D341Med (cell line): ENCODE measurements around the gene GABBR2.
"Not testable (repeated sequence)": the region's sequence is repeated elsewhere in the genome, so short reads cannot be mapped to it uniquely, and the experiment has no call there.

Source experiments
- DNase-seq: peaks from one replicate; pipeline ENCODE4 v3.0.0; 2012; ENCODE audit warnings: low spot score

The GABBR2 gene

DNA sequence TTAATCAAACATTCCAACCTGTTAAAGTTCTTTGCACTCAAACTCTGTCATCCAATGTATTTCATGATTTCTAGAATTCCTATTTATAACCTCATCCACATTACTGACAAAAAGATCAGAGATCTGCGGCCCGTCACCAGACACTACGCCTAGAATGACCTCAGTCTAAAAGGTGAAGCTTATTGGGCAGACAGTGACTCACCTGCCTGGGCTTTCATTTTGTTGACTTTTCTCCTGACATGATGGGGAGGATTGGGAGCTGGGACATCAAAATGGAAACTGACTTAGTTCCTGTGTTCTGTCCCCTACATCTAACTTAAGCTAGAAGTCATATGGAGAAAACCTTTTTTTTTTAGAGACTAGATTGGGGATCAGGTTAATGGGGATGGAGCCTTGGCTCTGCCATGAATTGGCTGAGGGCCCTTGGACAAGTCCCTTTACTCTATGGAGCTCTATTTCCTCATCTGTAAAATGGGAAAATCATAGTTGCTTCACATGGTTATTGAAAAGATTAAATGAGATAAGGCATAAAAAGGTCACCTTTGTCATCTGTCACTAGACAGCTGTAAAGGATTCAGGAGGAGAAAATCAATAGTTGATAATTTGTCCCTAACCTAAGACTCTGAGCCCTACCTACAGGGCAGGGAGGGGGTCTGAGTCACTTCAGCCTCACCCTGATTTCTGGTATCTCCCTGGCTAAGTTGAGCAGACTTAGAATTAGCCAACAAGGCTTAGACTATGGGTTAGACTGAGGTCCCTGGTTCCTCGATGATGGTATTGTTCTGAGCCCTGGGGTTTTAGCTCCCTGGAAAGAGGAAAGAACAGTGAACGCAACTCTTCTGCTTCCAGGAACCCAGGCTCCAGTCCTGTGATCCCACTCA, 228.5 kb downstream of the GABBR2 start:
- no peak for DNase-seq

DNA sequence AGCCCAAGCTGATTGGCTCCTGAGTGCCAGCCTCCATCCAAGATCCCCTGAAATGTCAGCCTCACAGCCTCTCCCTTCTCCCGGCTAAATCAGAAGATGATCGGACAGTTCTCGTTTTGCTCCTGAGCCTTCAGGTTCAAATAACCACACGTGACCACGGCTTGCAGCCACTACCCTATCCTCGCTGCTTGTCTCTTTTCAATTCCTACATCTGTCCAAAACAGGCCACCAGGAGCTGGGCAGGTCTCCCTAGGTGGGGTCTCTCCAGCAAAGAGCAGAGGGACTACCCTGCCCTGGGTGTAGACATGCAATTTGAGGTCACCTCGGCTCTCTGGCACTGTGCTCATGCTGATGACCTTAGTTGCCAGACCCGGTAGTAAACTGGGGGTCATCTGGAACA, 229.3 kb downstream of the GABBR2 start:
- no peak for DNase-seq

DNA sequence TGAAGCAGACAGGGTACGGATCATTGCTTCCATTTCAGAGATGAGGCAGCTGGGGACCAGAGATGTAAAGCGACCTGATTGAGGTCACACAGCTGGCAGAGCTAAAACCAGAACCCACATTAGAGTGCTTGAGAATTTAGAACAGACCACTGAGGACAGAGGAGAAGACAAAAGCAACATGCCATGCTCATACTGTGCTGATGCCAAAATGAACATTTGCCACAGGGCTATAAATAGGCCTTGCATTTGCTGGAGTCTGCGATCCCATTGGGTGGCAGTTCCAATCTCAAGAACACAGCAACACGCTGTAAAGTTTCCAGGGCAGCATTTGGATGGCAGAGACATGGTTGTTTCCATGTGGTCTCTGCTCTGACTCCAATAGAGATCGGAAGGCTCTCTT, 230.9 kb downstream of the GABBR2 start:
- DNase-seq, result no peak

DNA sequence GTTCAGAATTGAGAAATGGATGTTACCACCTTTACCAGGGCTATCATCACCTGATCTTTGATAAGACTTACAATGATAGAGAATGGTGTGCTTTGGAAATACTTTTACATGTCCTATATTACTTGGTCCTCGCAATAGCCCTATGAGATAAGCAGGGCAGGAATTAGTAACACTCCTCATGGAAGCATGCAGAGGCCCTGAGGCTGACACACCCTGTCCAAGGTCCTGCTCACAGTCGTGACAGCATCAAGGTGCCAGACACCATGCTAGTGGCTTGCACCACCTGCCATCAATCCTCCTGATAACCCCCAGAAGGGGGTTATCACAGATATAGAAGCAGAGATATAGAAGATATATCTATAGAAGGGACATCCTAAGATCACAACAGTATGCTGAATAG, 236.5 kb downstream of the GABBR2 start:
- no peak for DNase-seq

DNA sequence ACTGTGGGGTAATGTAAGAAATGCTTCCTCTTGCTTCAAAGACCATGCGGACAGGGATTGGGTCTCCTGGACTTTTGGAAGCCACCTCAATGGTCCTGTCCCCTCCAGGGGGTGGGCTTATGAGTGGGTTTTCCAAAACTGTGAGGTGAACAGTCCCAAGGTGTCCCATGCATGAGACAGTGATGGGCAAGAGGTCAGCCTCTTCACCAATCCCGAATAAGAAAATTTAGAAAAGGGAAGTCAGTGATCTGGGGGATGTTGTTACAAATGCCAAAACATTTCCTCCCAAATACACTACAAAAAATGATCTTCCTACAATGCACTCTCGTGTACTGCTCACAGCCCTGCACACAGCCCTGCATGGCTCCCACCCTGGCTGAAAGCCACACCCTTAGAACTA, 237.6 kb downstream of the GABBR2 start:
- no peak for DNase-seq

DNA sequence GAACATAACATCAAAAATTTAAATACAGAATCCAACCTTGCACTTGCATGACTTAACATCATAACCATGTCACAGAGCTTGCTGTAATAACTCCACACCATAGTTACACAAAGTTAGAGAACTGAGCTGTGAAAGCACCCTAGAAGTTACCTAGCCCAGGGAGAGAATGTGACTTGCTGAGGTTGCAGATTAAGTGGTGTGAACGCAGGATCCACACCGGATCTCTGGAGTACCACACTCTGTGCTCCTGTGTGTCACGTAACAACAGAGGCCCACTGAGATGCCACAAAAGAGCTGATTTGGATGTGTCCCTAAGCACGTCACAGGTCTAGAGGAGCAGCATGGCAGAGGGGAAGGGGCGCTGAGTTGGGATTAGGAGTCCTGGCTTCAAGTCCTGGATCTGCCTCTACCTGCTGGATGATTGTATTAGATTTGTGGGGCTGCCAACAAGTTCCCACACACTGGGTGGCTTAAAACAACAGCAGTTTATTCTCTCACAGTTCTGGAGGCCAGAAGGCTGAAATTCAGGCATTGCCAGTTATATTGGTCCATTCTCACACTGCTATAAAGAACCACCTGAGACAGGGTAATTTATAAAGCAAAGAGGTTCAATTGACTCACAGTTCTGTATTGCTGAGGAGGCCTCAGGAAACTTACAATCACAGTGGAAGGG, 240.0 kb downstream of the GABBR2 start:
- DNase-seq, result no peak

DNA sequence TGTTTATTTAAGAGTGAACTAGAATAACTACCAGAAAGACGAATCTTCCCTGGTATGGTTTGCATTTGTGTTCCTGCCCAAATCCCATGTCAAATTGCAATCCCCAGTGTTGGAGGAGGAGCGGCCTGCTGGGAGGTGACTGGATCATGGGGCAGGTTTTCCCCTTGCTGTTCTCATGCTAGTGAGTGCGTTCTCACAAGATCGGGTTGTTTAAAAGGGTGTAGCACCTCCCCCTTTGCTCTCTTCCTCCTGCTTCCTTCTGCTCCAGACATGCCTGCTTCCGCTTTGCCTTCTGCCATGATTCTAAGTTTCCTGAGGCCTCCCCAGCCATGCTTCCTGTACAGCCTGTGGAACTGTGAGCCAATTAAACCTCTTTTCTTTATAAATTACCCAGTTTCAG, 242.9 kb downstream of the GABBR2 start:
- DNase-seq, result no peak

DNA sequence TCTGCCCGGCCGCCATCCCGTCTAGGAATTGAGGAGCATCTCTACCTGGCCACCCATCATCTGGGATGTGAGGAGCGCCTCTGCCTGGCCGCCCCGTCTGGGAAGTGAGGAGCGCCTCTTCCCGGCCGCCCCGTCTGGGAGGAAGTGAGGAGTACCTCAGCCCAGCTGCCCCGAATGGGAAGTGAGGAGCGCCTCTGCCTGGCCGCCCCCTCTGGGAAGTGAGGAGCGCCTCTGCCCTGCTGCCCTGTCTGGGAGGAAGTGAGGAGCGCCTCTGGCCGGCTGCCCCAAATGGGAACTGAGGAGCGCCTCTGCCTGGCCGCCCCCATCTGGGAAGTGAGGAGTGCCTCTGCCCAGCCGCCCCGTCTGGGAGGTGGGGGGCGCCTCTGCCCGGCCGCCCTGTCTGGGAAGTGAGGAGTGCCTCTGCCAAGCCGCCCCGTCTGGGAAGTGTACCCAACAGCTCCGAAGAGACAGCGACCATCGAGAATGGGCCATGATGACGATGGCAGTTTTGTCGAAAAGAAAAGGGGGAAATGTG, 244.5 kb downstream of the GABBR2 start:
- not testable (repeated sequence) for DNase-seq

DNA sequence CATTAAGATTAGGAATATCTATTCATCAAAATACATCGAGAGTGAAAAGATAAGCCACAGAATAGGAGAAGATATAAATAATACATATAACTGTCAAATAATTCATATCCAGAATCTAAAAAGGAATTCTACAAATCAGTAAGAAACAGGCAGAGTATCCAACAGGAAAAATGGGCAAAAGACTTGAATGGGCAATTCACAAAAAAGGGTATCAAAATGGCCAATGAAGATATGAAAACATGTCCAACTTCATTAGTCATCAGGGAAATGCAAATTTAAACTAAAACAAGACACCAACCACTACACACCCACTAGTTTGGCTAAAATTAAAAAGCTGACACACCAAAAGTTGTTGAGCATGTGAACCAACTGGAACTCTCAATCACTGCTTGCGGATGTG, 246.4 kb downstream of the GABBR2 start:
- no peak for DNase-seq

DNA sequence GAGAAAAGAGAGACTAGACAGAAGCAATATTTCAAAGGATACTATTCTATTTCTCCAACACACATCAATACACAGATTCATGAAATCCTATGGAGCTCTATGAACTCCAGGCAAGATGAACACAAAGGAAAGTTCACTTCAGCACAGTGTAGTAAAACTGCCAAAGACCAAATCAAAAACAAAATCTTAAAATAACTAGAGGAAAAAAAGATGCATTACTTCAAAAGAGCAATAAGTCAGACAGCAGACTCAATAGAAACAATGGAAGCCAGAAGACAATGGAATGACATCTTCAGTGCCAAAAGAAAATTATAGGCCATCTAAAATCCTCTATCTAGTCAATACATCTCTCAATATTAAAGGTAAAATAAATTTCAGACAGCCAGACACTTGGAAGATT, 248.0 kb downstream of the GABBR2 start:
- no peak for DNase-seq

DNA sequence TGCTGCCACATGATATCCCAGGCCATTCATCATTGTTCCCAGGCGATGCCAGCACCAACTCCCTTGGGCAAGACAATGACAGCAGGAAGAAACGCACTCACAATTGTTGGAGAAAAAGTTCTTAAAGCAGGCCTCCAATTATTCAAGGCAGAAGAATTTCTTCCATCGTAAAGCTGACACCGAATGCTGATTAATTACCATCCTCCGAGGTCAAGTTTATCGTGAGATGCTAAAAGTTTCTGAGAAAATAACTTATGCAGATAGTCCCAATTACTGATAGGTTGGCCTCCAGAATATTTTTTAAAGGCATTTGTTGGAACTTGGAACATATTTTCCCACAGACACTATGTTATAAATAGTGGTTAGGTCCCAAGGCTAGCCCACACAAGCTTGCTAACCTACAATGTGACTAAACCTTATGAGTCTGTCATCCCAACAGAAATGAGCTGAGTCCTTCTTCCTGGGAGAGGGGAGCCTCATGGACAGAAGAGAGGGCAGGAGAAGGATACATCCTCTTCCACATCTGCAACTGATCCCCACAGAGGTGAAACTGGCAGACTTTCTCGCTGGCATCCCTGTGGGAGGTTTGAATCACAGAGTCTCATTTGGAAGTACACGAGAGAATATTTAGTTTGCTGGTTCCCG, 250.9 kb downstream of the GABBR2 start:
- DNase-seq, result no peak

DNA sequence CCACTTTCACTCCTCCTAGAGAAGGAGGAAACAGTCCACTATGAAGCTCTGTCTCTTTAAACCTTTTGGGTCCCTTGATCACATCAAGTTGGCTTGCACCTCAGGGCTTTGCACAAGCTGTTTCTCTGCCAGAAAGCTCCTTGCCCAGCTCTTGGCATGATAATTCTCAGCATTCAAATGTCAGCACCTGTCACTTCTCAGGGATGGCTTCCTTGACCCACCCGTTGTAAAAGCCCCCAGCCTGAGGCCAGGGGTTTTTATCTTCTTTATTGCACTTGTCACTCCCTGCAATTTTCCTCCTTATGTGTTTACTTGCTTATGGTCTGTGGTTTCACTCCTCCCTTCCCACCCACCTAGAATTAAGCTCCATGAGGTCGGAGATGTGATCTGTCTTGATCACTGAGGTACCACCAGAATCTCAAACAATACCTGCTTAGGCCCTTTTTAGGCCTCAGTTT, 252.6 kb downstream of the GABBR2 start:
- no peak for DNase-seq

DNA sequence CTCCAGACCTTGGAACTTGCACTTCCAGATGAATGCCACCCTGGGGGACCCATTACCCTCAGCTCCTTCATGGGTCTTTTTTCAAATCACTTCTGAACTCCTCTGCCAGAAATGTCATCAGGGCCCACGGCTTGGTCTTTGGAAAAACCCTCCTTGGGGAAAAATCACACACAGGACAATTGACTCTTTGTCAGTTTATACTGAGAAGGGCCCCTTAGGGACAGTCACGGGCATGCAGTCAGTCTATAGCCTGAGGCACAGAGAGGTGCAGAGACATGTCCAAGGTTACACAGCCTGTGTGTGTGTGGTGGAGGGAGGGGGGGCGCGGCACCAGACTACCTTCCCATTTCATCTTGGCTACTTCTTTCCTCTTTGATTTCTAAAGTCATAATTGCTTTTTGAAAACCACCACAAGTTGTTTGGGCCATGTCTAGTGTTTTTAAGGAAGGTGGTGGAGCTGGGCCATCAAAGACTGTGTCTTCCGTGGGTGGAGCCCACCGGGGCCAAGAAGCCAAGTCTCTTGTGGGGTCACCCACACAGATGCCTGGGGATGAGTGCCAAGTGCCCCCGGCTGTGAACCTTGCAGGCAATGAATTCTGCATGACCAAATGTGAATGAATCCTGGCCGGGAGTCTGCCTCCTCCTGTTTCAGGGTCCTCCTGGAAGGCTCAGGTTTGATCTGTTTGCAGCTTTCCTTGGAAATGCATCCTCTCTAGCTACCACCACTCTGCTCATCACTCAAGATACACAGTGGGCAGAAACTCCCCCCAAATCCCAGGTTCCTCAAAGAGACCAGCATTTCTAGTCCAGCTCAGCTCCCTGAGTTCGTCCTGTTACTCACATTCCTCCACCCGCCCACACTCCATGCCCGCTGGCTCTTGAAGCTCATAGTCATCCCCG, 253.2 kb downstream of the GABBR2 start:
- DNase-seq, result no peak

DNA sequence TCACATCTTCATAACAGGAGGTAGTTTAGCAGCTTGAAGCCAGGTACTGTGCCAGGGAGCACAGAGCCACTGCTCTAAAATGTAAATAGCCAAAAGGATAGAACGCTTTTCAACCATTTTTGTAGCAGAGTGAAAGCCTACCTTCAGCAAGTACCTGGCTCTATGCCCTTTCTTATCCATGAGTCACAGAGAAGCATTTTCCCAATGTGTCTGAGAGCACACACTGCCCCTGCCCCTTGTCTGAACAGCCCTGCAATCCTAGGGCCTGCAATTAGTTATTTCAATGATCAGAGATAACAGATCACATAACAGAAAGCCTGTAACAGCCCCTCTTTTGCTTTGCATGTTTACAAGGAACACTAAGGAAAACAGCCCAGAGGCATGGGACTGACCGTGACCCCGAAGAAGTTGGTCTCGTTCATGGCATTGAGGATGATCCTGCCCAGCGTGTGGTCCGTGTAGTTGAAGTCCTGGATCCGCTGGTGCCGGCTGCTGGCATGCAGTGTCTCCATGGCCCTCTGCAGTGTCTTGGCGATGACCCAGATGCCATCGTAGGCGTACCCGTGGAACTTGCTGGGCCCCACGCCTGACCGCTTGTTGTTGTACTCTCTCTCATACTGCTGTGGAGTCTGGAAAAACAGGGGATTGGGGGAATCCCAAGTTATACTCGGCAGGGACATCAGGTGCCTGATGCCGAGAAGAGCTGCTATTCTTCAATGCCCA, 255.0 kb downstream of the GABBR2 start:
- no peak for DNase-seq

DNA sequence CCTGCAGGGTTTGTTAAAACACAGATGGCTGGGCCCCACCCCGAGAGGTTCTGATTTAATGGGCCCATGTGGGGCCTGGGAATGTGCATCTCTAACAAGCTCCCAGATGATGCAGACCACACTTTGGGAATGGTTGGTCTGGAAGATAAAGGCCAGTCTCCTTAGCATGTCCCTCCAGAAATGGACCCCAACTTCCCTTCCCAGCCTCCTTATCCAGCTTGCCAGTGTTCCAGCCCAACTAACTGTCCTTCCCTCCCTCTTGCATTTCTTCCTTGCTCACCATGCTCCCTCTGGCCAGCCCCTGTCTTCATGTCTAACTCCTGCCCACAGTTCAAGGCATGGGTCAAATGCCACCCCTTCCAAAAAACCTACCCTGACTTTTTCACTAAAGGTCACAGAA, 257.2 kb downstream of the GABBR2 start:
- DNase-seq, result no peak

DNA sequence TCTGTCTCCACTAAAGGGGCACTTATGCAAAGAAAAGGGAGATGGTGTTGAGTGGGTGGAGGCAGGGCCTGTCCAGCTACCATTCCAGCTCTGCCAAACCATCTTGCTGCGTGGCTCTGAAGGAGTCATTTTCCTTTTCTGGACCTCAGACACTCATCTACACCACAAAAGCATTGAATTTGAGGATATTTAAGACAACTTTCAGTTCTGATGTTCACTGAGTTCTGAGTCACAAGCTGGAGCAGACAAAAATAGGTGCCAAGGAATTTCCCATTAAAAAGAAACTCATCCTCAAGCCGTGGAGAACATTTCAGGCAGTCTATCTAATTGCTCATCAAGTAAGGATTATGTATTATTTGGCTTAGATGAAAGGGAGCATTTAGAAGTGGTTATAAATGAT, 258.2 kb downstream of the GABBR2 start:
- no peak for DNase-seq

DNA sequence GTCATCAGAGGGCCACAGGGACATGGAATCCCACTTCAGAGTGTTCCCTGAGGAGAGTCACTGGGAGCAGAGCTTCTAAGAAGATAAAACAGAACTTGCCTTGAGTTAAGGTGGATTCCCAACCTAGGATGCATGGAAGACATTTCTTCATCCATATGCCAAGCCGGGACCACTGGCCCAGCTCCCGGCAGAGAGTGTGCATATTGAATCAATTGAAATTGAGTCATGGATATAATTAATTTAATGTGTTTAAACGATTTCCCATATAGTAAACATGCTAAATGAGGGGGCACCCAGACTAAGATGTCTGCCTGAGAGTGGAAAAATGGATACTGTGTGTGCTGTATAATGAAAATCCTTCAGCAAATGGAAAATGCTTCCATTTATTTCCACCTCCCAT, 258.9 kb downstream of the GABBR2 start:
- DNase-seq, result no peak

DNA sequence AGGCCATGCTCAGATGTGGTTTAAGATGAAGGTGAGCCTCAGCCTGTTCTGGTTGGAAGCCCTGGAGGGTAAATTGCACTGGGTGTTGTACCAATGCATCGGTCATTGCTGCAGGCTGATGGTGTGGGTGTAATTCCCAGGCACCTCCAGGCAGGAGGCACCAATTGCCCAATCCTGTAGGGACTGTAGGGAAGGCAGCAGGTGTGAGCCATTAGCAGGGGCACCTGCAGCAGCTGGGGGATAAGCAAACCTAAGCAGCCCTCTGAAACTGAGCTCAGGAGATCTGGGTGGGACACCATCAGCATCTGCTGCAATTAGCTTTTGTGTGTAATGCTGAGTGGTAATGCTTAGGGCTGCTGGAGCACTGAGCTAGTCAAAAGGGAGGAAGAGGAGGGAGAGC, 263.2 kb downstream of the GABBR2 start:
- DNase-seq, result no peak

DNA sequence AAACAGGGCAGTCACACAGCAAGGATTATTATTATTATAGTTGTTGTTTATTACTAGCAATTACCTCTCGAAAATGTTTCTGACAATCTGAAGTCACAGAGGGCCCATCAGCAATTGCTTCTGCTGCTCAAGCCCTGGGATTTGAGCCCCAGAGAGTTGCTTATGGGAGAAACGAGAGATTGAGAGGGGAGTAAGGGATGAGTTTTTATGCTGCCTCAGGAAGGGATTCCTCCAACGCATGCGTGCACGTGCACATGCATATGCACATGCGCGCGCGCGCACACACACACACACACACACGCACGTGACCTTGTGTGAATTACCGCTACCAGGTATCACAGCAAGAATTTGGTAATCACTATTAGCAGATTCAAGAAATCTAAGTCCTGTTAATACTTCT, 264.1 kb downstream of the GABBR2 start:
- no peak for DNase-seq

DNA sequence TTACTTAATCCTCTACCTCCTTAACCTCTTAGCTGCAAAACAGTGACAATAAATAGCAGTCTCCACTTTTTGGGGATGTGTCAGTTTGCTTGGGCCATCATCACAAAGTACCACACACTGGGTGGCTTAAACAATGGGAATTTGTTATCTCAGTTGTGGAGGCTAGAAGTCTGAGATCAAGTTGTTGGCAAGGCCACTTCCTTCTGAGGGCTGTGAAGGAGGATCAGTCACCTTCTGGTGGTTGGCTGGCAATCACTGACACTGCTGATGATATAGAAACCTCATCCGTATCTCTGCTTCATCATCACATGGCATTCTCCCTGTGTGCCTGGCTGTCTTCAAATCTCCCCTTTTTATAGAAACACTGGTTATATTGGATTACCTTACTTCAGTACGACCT, 266.2 kb downstream of the GABBR2 start:
- no peak for DNase-seq

DNA sequence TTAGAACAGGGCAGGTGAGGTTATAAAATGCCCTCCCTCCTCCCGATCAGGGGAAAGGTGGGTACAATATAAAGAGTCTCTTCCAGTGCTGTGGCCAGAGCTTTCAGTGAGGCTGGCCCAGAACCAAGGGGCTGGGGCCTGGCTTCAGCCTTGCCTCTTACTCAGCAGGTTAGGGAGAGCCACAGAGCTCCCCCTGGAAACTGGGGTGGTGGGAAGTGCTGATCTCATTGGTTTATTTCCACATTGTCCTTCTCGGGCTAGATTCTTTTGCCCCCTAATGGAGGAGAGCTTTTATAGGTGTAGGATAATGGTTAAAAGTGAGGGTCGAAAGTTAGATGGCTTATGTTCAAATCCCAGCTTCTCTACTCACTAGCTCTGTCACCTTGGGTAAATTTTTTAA, 266.6 kb downstream of the GABBR2 start:
- no peak for DNase-seq
